CD14-positive monocyte (primary cell): ENCODE measurements around the gene GHDC. TPM values are rescaled to one million over a fixed set of nuclear protein-coding genes. Genes with fewer than 3 reads are reported as not detected.
"Not testable (repeated sequence)": the region's sequence is repeated elsewhere in the genome, so short reads cannot be mapped to it uniquely, and the experiment has no call there.

ENCODE experiments used
- DNase-seq, 3 donors: peaks; one replicate each; pipeline ENCODE4 v3.0.0-alpha.2; 2011 to 2022
- H2AFZ ChIP-seq: 2 replicates; pipeline ENCODE4 v1.6.0; 2012; ENCODE audit warnings: mild to moderate bottlenecking, low read depth, low read length, inconsistent platforms; ENCODE audit not compliant: insufficient read depth, poor library complexity, severe bottlenecking
- H3K27ac ChIP-seq, 2 donors: 1 replicate in 1 of 2; 2 replicates in 1 of 2; pipeline ENCODE4 v1.5.1; 2012 to 2013; ENCODE audit warnings: low read length in 2 of 2, control low read depth in 1 of 2, inconsistent platforms in 1 of 2, low read depth in 1 of 2, mild to moderate bottlenecking in 1 of 2
- H3K27me3 ChIP-seq, 2 donors: one replicate each; pipeline versions ENCODE4 v1.6.0 to v1.6.1; 2011 to 2013; ENCODE audit warnings: low read length in 2 of 2; ENCODE audit not compliant: control insufficient read depth in 2 of 2, insufficient read depth in 2 of 2
- H3K36me3 ChIP-seq, 2 donors: replicated peaks in 1 of 2; 1 replicate in 1 of 2; 2 replicates in 1 of 2; pipeline versions ENCODE4 v1.5.1 to v1.6.1; 2012 to 2013; ENCODE audit warnings: low read length in 2 of 2, control low read depth in 1 of 2, inconsistent platforms in 1 of 2, mild to moderate bottlenecking in 1 of 2; ENCODE audit not compliant: insufficient read depth in 2 of 2, control insufficient read depth in 1 of 2
- H3K4me1 ChIP-seq, 2 donors: 1 replicate in 1 of 2; 2 replicates in 1 of 2; pipeline versions ENCODE4 v1.5.1 to v1.6.1; 2012 to 2013; ENCODE audit warnings: low read length in 2 of 2, control low read depth in 1 of 2, inconsistent platforms in 1 of 2, mild to moderate bottlenecking in 1 of 2, moderate library complexity in 1 of 2; ENCODE audit not compliant: insufficient read depth in 2 of 2, control insufficient read depth in 1 of 2
- H3K4me2 ChIP-seq: replicated peaks from 2 replicates; pipeline ENCODE3; 2012; ENCODE audit warnings: low read length, moderate library complexity, mild to moderate bottlenecking; ENCODE audit not compliant: poor library complexity, severe bottlenecking; ENCODE audit errors: extremely low read depth
- H3K4me3 ChIP-seq, 3 experiments: fragments of 200-600 bp in 1 of 3; sonication (generic) in 1 of 3; replicated peaks in 1 of 3; 1 replicate in 2 of 3; 2 replicates in 1 of 3; pipeline ENCODE4 v1.5.1; 2011 to 2013; ENCODE audit warnings: low read length in 3 of 3, mild to moderate bottlenecking in 3 of 3, control low read depth in 2 of 3, low read depth in 2 of 3, inconsistent platforms in 1 of 3, moderate library complexity in 1 of 3
- H3K79me2 ChIP-seq: 2 replicates; pipeline ENCODE4 v1.6.0; 2012; ENCODE audit warnings: mild to moderate bottlenecking, control low read depth, inconsistent platforms, low read length, moderate library complexity; ENCODE audit not compliant: insufficient read depth
- H3K9ac ChIP-seq: 2 replicates; pipeline ENCODE4 v1.6.0; 2017; ENCODE audit warnings: low read length, mild to moderate bottlenecking; ENCODE audit not compliant: insufficient read depth, poor library complexity, severe bottlenecking
- H3K9me3 ChIP-seq, 2 donors: replicated peaks in 1 of 2; 1 replicate in 1 of 2; 2 replicates in 1 of 2; pipeline versions ENCODE4 v1.5.1 to v1.6.1; 2012 to 2013; ENCODE audit warnings: low read length in 2 of 2, control low read depth in 1 of 2; ENCODE audit not compliant: control insufficient read depth in 1 of 2, insufficient read depth in 1 of 2
- H4K20me1 ChIP-seq: 2 replicates; pipeline ENCODE4 v1.6.0; 2012; ENCODE audit warnings: mild to moderate bottlenecking, low read length, control low read depth, moderate library complexity; ENCODE audit not compliant: insufficient read depth
- H3K27ac Mint-ChIP-seq, 7 donors: one replicate each; pipeline ENCODE4 v1.8.0; 2020; ENCODE audit warnings: mild to moderate bottlenecking in 7 of 7, mixed read lengths in 7 of 7, moderate library complexity in 6 of 7, inconsistent platforms in 2 of 7
- H3K27me3 Mint-ChIP-seq, 3 donors: one replicate each; pipeline ENCODE4 v1.8.0; 2021 to 2022; ENCODE audit warnings: low read depth in 3 of 3, mild to moderate bottlenecking in 3 of 3, mixed read lengths in 3 of 3, moderate library complexity in 3 of 3, inconsistent platforms in 1 of 3
- H3K36me3 Mint-ChIP-seq, 2 donors: one replicate each; pipeline ENCODE4 v1.8.0; 2020; ENCODE audit warnings: mixed read lengths in 2 of 2, inconsistent platforms in 1 of 2, mild to moderate bottlenecking in 1 of 2
- H3K4me1 Mint-ChIP-seq: one replicate; pipeline ENCODE4 v1.8.0; 2020; ENCODE audit warnings: mild to moderate bottlenecking, mixed read lengths
- H3K4me3 Mint-ChIP-seq, 2 donors: one replicate each; pipeline ENCODE4 v1.8.0; 2020; ENCODE audit warnings: mild to moderate bottlenecking in 2 of 2, mixed read lengths in 2 of 2, moderate library complexity in 1 of 2
- H3K9me3 Mint-ChIP-seq, 7 donors: one replicate each; pipeline ENCODE4 v1.8.0; 2020 to 2022; ENCODE audit warnings: mixed read lengths in 7 of 7, mild to moderate bottlenecking in 6 of 7, moderate library complexity in 6 of 7, inconsistent platforms in 2 of 7
- WGBS: methylation state at CpG from one replicate; pipeline ENCODE4 v1.1.5; 2013; ENCODE audit warnings: missing lambda C conversion rate; ENCODE audit not compliant: insufficient coverage; 5-methylcytosine and 5-hydroxymethylcytosine counted together
- intact Hi-C, 2 donors: fragments of 100-400 bp; cut with micrococcal nuclease; formaldehyde crosslinking; loops; one replicate each; pipeline versions ENCODE4 v1.15.0 to v1.15.1; 2023
- polyA plus RNA-seq, 3 donors: library from polyadenylated mRNA; depleted of rRNA in 1 of 3; unstranded in 2 of 3; stranded (reverse) in 1 of 3; fragments of 300-500 nt in 2 of 3; fragments of >200 nt in 1 of 3; fragmentation: Illumina TruSeq in 2 of 3; gene quantifications; 1 replicate in 2 of 3; 2 replicates in 1 of 3; pipeline ENCODE4 v1.2.3, GENCODE V29; 2012 to 2021
- TF ChIP-seq, protein P1 (sequence below): fragments of 200-600 bp; IDR thresholded peaks from one replicate; pipeline ENCODE4 v1.8.0; 2022; ENCODE audit warnings: antibody characterized with exemption, mild to moderate bottlenecking

GHDC gene
- polyA plus RNA-seq, 3 donors, result 20.0 to 31.6 (median 20.6) TPM

DNA sequence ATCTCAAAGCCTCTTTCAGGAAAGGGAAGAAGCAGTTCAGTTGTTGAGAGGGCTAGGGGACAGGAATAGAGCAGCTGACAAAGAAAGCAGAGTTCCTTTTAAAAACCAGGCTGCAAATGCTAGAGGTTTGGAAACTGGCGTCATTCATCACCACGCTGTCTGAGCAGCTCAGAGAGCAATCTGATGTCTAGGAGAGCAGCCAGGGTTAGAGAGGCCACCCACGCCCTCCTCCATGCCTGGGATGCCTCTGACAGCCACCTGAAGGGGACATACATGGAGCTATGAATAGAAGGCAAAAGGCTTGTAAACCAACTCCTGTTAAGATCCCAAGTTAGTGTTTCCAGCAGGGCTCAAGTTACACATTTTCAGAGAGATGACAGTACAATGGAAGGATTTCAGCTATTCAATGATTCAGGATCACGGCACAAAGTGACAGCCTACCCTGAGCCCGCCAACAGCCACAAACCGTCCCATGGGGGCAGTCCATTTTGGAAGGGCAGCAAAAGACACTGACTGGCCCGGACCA is 51.9 kb downstream of the GHDC start:
- WGBS, result 92% methylated on average over 6 of the region's 7 CpGs
- peaks cover 31 to 72% of the 10 kb centered on the region in 2 donors for H3K36me3 Mint-ChIP-seq
- no peak overlapping the region for H3K4me3 Mint-ChIP-seq
- H3K9me3 Mint-ChIP-seq, result no peaks in the 10 kb centered on the region
- Histone ChIP-seq H3K9me3 (no peaks in the 10 kb centered on the region), H3K79me2 (peaks cover 98% of the 10 kb centered on the region), H3K27me3 (no peaks in the 10 kb centered on the region), H3K36me3 (peaks cover 39 to 87% of the 10 kb centered on the region in 2 donors), H4K20me1 (peaks cover 97% of the 10 kb centered on the region), H3K4me2 (no peak overlapping the region), H2AFZ (no peak overlapping the region), H3K9ac (no peak overlapping the region), H3K4me3 (no peak overlapping the region), H3K27ac (peak overlapping the region in 1 of 2 donors; percentile 53), H3K4me1 (peaks cover 0 to 10% of the 10 kb centered on the region in 2 donors)
- no peaks in the 10 kb centered on the region for H3K27me3 Mint-ChIP-seq
- peak overlapping the region in 4 of 7 donors; percentile 12 to 55 (median 34) for H3K27ac Mint-ChIP-seq
- intact Hi-C loops, result no loop called here
- TF ChIP-seq, protein P1, sequence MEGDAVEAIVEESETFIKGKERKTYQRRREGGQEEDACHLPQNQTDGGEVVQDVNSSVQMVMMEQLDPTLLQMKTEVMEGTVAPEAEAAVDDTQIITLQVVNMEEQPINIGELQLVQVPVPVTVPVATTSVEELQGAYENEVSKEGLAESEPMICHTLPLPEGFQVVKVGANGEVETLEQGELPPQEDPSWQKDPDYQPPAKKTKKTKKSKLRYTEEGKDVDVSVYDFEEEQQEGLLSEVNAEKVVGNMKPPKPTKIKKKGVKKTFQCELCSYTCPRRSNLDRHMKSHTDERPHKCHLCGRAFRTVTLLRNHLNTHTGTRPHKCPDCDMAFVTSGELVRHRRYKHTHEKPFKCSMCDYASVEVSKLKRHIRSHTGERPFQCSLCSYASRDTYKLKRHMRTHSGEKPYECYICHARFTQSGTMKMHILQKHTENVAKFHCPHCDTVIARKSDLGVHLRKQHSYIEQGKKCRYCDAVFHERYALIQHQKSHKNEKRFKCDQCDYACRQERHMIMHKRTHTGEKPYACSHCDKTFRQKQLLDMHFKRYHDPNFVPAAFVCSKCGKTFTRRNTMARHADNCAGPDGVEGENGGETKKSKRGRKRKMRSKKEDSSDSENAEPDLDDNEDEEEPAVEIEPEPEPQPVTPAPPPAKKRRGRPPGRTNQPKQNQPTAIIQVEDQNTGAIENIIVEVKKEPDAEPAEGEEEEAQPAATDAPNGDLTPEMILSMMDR, result no peak
- no peak for DNase-seq
- H3K4me1 Mint-ChIP-seq, result peaks cover 33% of the 10 kb centered on the region

DNA sequence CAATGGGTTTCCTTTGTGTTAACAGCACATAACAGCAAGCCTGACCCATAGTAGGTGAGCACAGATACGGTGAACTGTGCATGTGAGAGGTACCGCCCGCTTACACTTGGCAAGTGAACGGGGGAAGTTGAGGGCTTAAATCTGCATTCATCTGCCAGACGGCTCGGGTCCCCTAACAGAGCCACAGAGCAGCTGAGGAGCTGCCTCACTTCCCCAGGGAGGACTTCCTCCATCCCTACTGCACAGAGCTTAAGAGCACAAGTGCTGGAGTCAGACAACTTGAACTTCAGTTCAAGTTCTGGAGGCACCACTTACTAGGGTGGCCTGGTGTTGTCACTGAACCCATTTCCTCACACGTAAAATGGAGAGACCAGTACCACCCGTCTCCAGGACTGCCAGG is 52.9 kb downstream of the GHDC start:
- intact Hi-C loops, result no loop called here
- Histone ChIP-seq H2AFZ (no peak overlapping the region), H3K27ac (peak overlapping the region in 1 of 2 donors; percentile 45), H3K9ac (no peak overlapping the region), H3K79me2 (peaks cover 98% of the 10 kb centered on the region), H4K20me1 (peaks cover 97% of the 10 kb centered on the region), H3K9me3 (no peaks in the 10 kb centered on the region), H3K27me3 (no peaks in the 10 kb centered on the region), H3K4me3 (no peak overlapping the region), H3K36me3 (peaks cover 38 to 87% of the 10 kb centered on the region in 2 donors), H3K4me2 (no peak overlapping the region), H3K4me1 (peaks cover 5 to 21% of the 10 kb centered on the region in 2 donors)
- TF ChIP-seq, protein P1, result no peak
- H3K27me3 Mint-ChIP-seq, result no peaks in the 10 kb centered on the region
- no peak overlapping the region for H3K4me3 Mint-ChIP-seq
- H3K36me3 Mint-ChIP-seq, result peaks cover 26 to 72% of the 10 kb centered on the region in 2 donors
- peaks cover 41% of the 10 kb centered on the region for H3K4me1 Mint-ChIP-seq
- no peak for DNase-seq
- peak overlapping the region in 5 of 7 donors; percentile 12 to 83 (median 52) for H3K27ac Mint-ChIP-seq
- WGBS, result 71% methylated on average over 1 of the region's 8 CpGs
- no peaks in the 10 kb centered on the region for H3K9me3 Mint-ChIP-seq

DNA sequence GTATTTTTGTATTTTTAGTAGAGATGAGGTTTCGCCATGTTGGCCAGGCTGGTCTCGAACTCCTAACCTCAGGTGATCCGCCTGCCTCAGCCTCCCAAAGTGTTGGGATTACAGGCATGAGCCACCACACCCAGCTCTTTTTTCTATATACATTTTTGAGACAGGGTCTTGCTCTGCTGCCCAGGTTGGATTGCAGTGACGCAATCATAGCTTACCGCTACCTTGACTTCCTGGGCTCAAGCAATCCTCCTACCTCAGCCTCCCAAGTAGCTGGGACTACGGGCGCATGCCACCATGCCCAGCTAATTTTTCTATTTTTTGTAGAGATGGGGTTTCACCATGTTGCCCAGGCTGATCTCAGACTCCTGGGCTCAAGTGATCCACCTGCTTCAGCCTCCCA is 53.6 kb downstream of the GHDC start:
- Mint-ChIP-seq H3K27ac (peak overlapping the region in 1 of 7 donors; percentile 28), H3K4me1 (peaks cover 48% of the 10 kb centered on the region), H3K36me3 (peaks cover 23 to 66% of the 10 kb centered on the region in 2 donors)
- H3K4me3 ChIP-seq, H3K9ac ChIP-seq, H3K27me3 Mint-ChIP-seq, intact Hi-C loops, DNase-seq, H3K4me2 ChIP-seq, H3K27me3 ChIP-seq, H2AFZ ChIP-seq, H3K9me3 ChIP-seq, H3K4me3 Mint-ChIP-seq, H3K9me3 Mint-ChIP-seq: not testable (repeated sequence)
- peaks cover 96% of the 10 kb centered on the region for H4K20me1 ChIP-seq
- peaks cover 31 to 84% of the 10 kb centered on the region in 2 donors for H3K36me3 ChIP-seq
- peak overlapping the region in 1 of 2 donors; percentile 45 for H3K27ac ChIP-seq
- H3K79me2 ChIP-seq, result peaks cover 95% of the 10 kb centered on the region
- 100% methylated on average over 1 of the region's 7 CpGs for WGBS
- peaks cover 12 to 28% of the 10 kb centered on the region in 2 donors for H3K4me1 ChIP-seq
